H1 (cell line): ENCODE measurements around the gene CABP4. TPM values are rescaled to one million over a fixed set of nuclear protein-coding genes. Genes with fewer than 3 reads are reported as not detected.

Source experiments
- CTCF ChIA-PET: fragments of 300-600 bp; sonication (Branson Sonifier 250); formaldehyde crosslinking; loops from one replicate; lab custom pipeline; 2021; ENCODE audit not compliant: partially characterized antibody; lab: Charles Lee
- POLR2A ChIA-PET: fragments of 300-600 bp; sonication (Branson Sonifier 250); formaldehyde crosslinking; loops from one replicate; lab custom pipeline; 2021; ENCODE audit warnings: inconsistent platforms; ENCODE audit not compliant: partially characterized antibody; lab: Charles Lee
- DNase-seq, 2 experiments: peaks; one replicate each; pipeline versions ENCODE4 v3.0.0 to v3.0.0-alpha.2; 2010 to 2022; ENCODE audit warnings: low spot score in 2 of 2, low read depth in 1 of 2, mixed read lengths in 1 of 2
- FAIRE-seq: peaks from 2 replicates; lab custom pipeline; 2011; peaks lifted over from hg19 to GRCh38; lab: Jason Lieb, UNC
- H2AFZ ChIP-seq: 2 replicates; pipeline ENCODE4 v1.8.1; 2012; ENCODE audit warnings: low read length, inconsistent platforms
- H2AK5ac ChIP-seq: 2 replicates; pipeline ENCODE4 v1.6.1; 2013; ENCODE audit warnings: low read depth, low read length
- H2BK120ac ChIP-seq: replicated peaks from 2 replicates; pipeline ENCODE3; 2013; ENCODE audit warnings: low read depth, low read length, inconsistent platforms
- H2BK12ac ChIP-seq: 2 replicates; pipeline ENCODE4 v1.6.1; 2013; ENCODE audit warnings: low read depth, low read length
- H2BK15ac ChIP-seq: 2 replicates; pipeline ENCODE4 v1.6.1; 2013; ENCODE audit warnings: low read length
- H2BK20ac ChIP-seq: 2 replicates; pipeline ENCODE4 v1.6.1; 2013; ENCODE audit warnings: low read length
- H2BK5ac ChIP-seq: 2 replicates; pipeline ENCODE4 v1.6.1; 2013; ENCODE audit warnings: low read depth, low read length
- H3K14ac ChIP-seq: 2 replicates; pipeline ENCODE4 v1.6.1; 2013; ENCODE audit warnings: inconsistent platforms; ENCODE audit not compliant: insufficient read length
- H3K18ac ChIP-seq: 2 replicates; pipeline ENCODE4 v1.6.1; 2013; ENCODE audit warnings: low read length; ENCODE audit errors: extremely low read depth
- H3K23ac ChIP-seq: 2 replicates; pipeline ENCODE4 v1.6.1; 2013; ENCODE audit warnings: inconsistent platforms; ENCODE audit not compliant: insufficient read length
- H3K23me2 ChIP-seq: 2 replicates; pipeline ENCODE4 v1.6.1; 2013; ENCODE audit warnings: low read depth, low read length
- H3K27ac ChIP-seq: 2 replicates; pipeline ENCODE4 v1.6.1; 2011; ENCODE audit warnings: low read depth, low read length, inconsistent platforms
- H3K27me3 ChIP-seq, 4 experiments: replicated peaks in 1 of 4; 1 replicate in 1 of 4; 2 replicates in 3 of 4; pipeline versions ENCODE4 v1.6.1 to v1.8.1; 2011 to 2013; ENCODE audit warnings: low read length in 3 of 4, mild to moderate bottlenecking in 3 of 4, inconsistent platforms in 2 of 4, mixed read lengths in 2 of 4, moderate library complexity in 1 of 4; ENCODE audit not compliant: control insufficient read depth in 3 of 4, insufficient read depth in 3 of 4; ENCODE audit errors: extremely low read depth in 1 of 4
- H3K36me3 ChIP-seq, 4 experiments: 2 replicates each; pipeline versions ENCODE4 v1.6.1 to v1.8.1; 2011 to 2013; ENCODE audit warnings: mild to moderate bottlenecking in 4 of 4, low read length in 3 of 4, moderate library complexity in 2 of 4, control low read depth in 1 of 4, inconsistent platforms in 1 of 4; ENCODE audit not compliant: insufficient read depth in 4 of 4, control insufficient read depth in 2 of 4
- H3K4ac ChIP-seq: replicated peaks from 2 replicates; pipeline ENCODE3; 2013; ENCODE audit warnings: low read length, low read depth, mixed read lengths, inconsistent platforms; ENCODE audit not compliant: insufficient read length
- H3K4me1 ChIP-seq, 4 experiments: replicated peaks in 1 of 4; 1 replicate in 1 of 4; 2 replicates in 3 of 4; pipeline versions ENCODE4 v1.6.1 to v1.8.1; 2011 to 2013; ENCODE audit warnings: low read length in 3 of 4, inconsistent platforms in 2 of 4, mixed read lengths in 1 of 4; ENCODE audit not compliant: insufficient read depth in 4 of 4, control insufficient read depth in 3 of 4
- H3K4me2 ChIP-seq, 2 experiments: 2 replicates each; pipeline versions ENCODE4 v1.6.1 to v1.8.1; 2011 to 2013; ENCODE audit warnings: low read depth in 2 of 2, low read length in 2 of 2, control low read depth in 1 of 2, inconsistent platforms in 1 of 2, mild to moderate bottlenecking in 1 of 2; ENCODE audit not compliant: insufficient read depth in 1 of 2
- H3K4me3 ChIP-seq, 4 experiments: fragments of 200-600, 300-600 bp in 1 of 4; sonication (generic), shearing (Covaris generic), sonication (Bioruptor Twin) in 1 of 4; 2 replicates each; pipeline versions ENCODE4 v1.5.1 to v1.8.1; 2011 to 2016; ENCODE audit warnings: low read length in 4 of 4, low read depth in 3 of 4, control low read depth in 2 of 4, inconsistent platforms in 2 of 4, mild to moderate bottlenecking in 2 of 4, mixed read lengths in 1 of 4, moderate library complexity in 1 of 4; ENCODE audit not compliant: insufficient read depth in 2 of 4; ENCODE audit errors: extremely low read depth in 1 of 4
- H3K56ac ChIP-seq: replicated peaks from 2 replicates; pipeline ENCODE3; 2013; ENCODE audit warnings: low read depth, mild to moderate bottlenecking, mixed read lengths, low read length, inconsistent platforms; ENCODE audit not compliant: insufficient read length
- H3K79me1 ChIP-seq: 2 replicates; pipeline ENCODE4 v1.6.1; 2013; ENCODE audit warnings: low read depth, low read length, control low read depth
- H3K79me2 ChIP-seq, 2 experiments: 2 replicates each; pipeline versions ENCODE4 v1.6.1 to v1.8.1; 2012 to 2013; ENCODE audit warnings: low read length in 2 of 2, mild to moderate bottlenecking in 2 of 2, inconsistent platforms in 1 of 2; ENCODE audit not compliant: insufficient read depth in 2 of 2, control insufficient read depth in 1 of 2
- H3K9ac ChIP-seq, 4 experiments: replicated peaks in 1 of 4; 1 replicate in 1 of 4; 2 replicates in 3 of 4; pipeline versions ENCODE4 v1.6.1 to v1.8.1; 2011 to 2013; ENCODE audit warnings: low read depth in 3 of 4, low read length in 3 of 4, control low read depth in 2 of 4, mild to moderate bottlenecking in 2 of 4, moderate library complexity in 2 of 4, inconsistent platforms in 1 of 4; ENCODE audit errors: extremely low read depth in 1 of 4
- H3K9me3 ChIP-seq, 2 experiments: 2 replicates each; pipeline versions ENCODE4 v1.6.1 to v1.8.1; 2012 to 2013; ENCODE audit warnings: mild to moderate bottlenecking in 2 of 2, moderate library complexity in 2 of 2, control low read depth in 1 of 2, inconsistent platforms in 1 of 2, low read depth in 1 of 2, low read length in 1 of 2, mixed read lengths in 1 of 2; ENCODE audit not compliant: insufficient read depth in 2 of 2
- H4K20me1 ChIP-seq, 2 experiments: replicated peaks in 1 of 2; 2 replicates each; pipeline versions ENCODE3 to v1.8.1; 2011 to 2013; ENCODE audit warnings: inconsistent platforms in 2 of 2, low read length in 2 of 2, mild to moderate bottlenecking in 1 of 2; ENCODE audit not compliant: insufficient read depth in 2 of 2, control insufficient read depth in 1 of 2
- H4K5ac ChIP-seq: 2 replicates; pipeline ENCODE4 v1.6.1; 2013; ENCODE audit warnings: low read length, low read depth, mixed read lengths, inconsistent platforms; ENCODE audit not compliant: insufficient read length
- H4K8ac ChIP-seq: 2 replicates; pipeline ENCODE4 v1.8.0; 2013; ENCODE audit warnings: mild to moderate bottlenecking, moderate library complexity, low read length, inconsistent platforms; ENCODE audit not compliant: insufficient read depth; ENCODE audit errors: extremely low read depth
- H4K91ac ChIP-seq: replicated peaks from 2 replicates; pipeline ENCODE3; 2013; ENCODE audit warnings: low read length, mixed read lengths, inconsistent platforms; ENCODE audit not compliant: insufficient read length
- BACH1 ChIP-seq: IDR thresholded peaks from 2 replicates; pipeline ENCODE4 v1.6.1; 2012; ENCODE audit warnings: low read length, improper control_type of control experiment
- CHD1 ChIP-seq: IDR thresholded peaks from 2 replicates; pipeline ENCODE4 v1.6.1; 2012; ENCODE audit warnings: low read depth, low read length, improper control_type of control experiment
- CREB1 ChIP-seq: IDR thresholded peaks from 2 replicates; pipeline ENCODE4 v1.6.1; 2012; ENCODE audit warnings: inconsistent platforms
- CTBP2 ChIP-seq: IDR thresholded peaks from 2 replicates; pipeline ENCODE4 v1.7.0; 2011; ENCODE audit warnings: borderline replicate concordance, mild to moderate bottlenecking, moderate library complexity, mixed read lengths, low read length; ENCODE audit not compliant: insufficient read depth, insufficient read length
- GABPA ChIP-seq: IDR thresholded peaks from 2 replicates; pipeline ENCODE4 v1.6.1; 2011; ENCODE audit warnings: mild to moderate bottlenecking, low read length, moderate library complexity, borderline replicate concordance; ENCODE audit not compliant: insufficient read depth
- KDM1A ChIP-seq: fragments of 200-600, 300-600 bp; sonication (generic); IDR thresholded peaks from 2 replicates; pipeline ENCODE4 v1.7.1; 2016; ENCODE audit warnings: mild to moderate bottlenecking, low read length, borderline replicate concordance
- KDM4A ChIP-seq: IDR thresholded peaks from one replicate; pipeline ENCODE4 v1.7.1; 2012; ENCODE audit warnings: low read depth, mild to moderate bottlenecking, moderate library complexity, low read length, inconsistent platforms; ENCODE audit not compliant: severe bottlenecking
- NANOG ChIP-seq: IDR thresholded peaks from 2 replicates; pipeline ENCODE4 v1.6.1; 2011; ENCODE audit warnings: low read length, low read depth, mild to moderate bottlenecking, inconsistent platforms; ENCODE audit not compliant: insufficient read depth, poor library complexity, severe bottlenecking
- PHF8 ChIP-seq: fragments of 200-600 bp; sonication (generic); conservative IDR thresholded peaks from 2 replicates; pipeline ENCODE4 v1.7.1; 2012; ENCODE audit warnings: low read depth, mild to moderate bottlenecking, inconsistent platforms, low read length, moderate library complexity
- POU5F1 ChIP-seq: IDR thresholded peaks from 2 replicates; pipeline ENCODE4 v1.6.1; 2011; ENCODE audit warnings: low read depth, mild to moderate bottlenecking, low read length, moderate library complexity
- SAP30 ChIP-seq: fragments of 300-600 bp; sonication (generic); IDR thresholded peaks from 2 replicates; pipeline ENCODE4 v1.7.1; 2012; ENCODE audit warnings: low read length, moderate library complexity, mild to moderate bottlenecking, inconsistent platforms; ENCODE audit not compliant: insufficient read depth, insufficient replicate concordance
- SP4 ChIP-seq: IDR thresholded peaks from 2 replicates; pipeline ENCODE4 v1.6.1; 2012; ENCODE audit warnings: low read length, inconsistent platforms
- TAF1 ChIP-seq: IDR thresholded peaks from 2 replicates; pipeline ENCODE4 v1.6.1; 2011; ENCODE audit warnings: mild to moderate bottlenecking, low read depth, low read length
- WGBS, 2 experiments: shearing (Covaris generic) in 1 of 2; methylation state at CpG; one replicate each; pipeline versions ENCODE4 v1.1.6 to v1.1.7; 2013 to 2015; ENCODE audit warnings: low lambda C conversion rate in 2 of 2, mixed read lengths in 2 of 2, inconsistent platforms in 1 of 2, low coverage in 1 of 2, missing lambda C conversion rate in 1 of 2; ENCODE audit not compliant: insufficient replicate concordance in 2 of 2, insufficient coverage in 1 of 2, insufficient read length in 1 of 2; ENCODE audit errors: extremely low coverage in 1 of 2, missing lambda C conversion rate in 1 of 2; 5-methylcytosine and 5-hydroxymethylcytosine counted together
- polyA plus RNA-seq, 7 experiments: library from polyadenylated mRNA; depleted of rRNA in 3 of 7; stranded (reverse) in 5 of 7; unstranded in 2 of 7; fragments of >200 nt in 5 of 7; fragments of 200-250 nt in 2 of 7; gene quantifications; 1 replicate in 5 of 7; 2 replicates in 1 of 7; 4 replicates in 1 of 7; pipeline versions ENCODE4 v1.2.1 to v1.2.3, GENCODE V29; 2011 to 2013; ENCODE audit warnings: missing spikeins in 2 of 7, mixed read lengths in 2 of 7
- total RNA-seq: library from RNA; stranded (reverse); fragmentation: NEBNext Ultra II Directional; extraction: Animal tissue kit (Norgen Biotek cat#: 25700); gene quantifications from 2 replicates; pipeline ENCODE4 v1.2.1, GENCODE V29; 2021

Gene CABP4
- total and polyA plus RNA-seq, 2 of the 8 experiments (the other 6 are each of a cell fraction or from before 2014, with no cell fraction given), result not detected

DNA sequence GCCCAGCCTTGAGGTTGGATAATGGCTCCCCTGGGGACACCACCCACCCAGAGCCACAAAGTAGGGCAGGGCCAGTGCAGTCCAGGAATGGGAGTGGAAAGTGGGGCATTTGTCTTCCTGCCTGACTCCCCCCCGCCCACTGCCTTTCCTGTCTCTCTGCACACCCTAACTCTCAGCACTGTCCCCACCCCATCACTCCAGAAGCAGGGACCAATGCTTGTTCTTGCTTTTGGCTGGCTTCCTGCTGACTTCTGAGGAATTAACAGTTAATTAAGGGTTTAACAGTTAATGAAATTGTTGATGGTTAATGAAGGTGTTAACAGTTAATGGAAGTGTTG is 45.3 kb downstream of the CABP4 start:
- Histone ChIP-seq H3K4me1 (peaks cover 0 to 13% (median 2%) of the 10 kb centered on the region in 4 experiments; a peak in 5 of 7 replicates), H3K4me3 (no peak overlapping the region), H3K23me2 (peaks cover 14% of the 10 kb centered on the region; the same call in 1 of the 2 replicates), H4K20me1 (peaks cover 3 to 12% of the 10 kb centered on the region in 2 experiments), H3K4ac (no peak overlapping the region), H3K36me3 (peaks cover 0 to 8% (median 4%) of the 10 kb centered on the region in 4 experiments; a peak in 6 of 8 replicates), H3K18ac (no peak overlapping the region), H2BK12ac (no peak overlapping the region), H3K27me3 (peaks cover 0 to 8% (median 4%) of the 10 kb centered on the region in 4 experiments; a peak in 3 of 7 replicates), H4K91ac (no peak overlapping the region), H3K56ac (no peak overlapping the region), H4K8ac (no peak overlapping the region), H2BK20ac (no peak overlapping the region), H2AFZ (no peak overlapping the region), H3K14ac (no peak overlapping the region), H3K9me3 (no peaks in the 10 kb centered on the region), H3K9ac (no peak overlapping the region), H3K23ac (no peak overlapping the region), H2BK120ac (no peak overlapping the region), H4K5ac (no peak overlapping the region), H3K27ac (no peak overlapping the region), H3K4me2 (no peak overlapping the region), H2AK5ac (no peak overlapping the region), H3K79me1 (no peaks in the 10 kb centered on the region), H2BK15ac (no peak overlapping the region), H3K79me2 (no peaks in the 10 kb centered on the region), H2BK5ac (no peak overlapping the region)
- no peak for DNase-seq
- FAIRE-seq, result no peak
- TF ChIP-seq KDM4A (no peak), SAP30 (no peak), TAF1 (no peak), BACH1 (no peak), CREB1 (no peak), CTBP2 (no peak), NANOG (no peak), KDM1A (no peak), PHF8 (no peak), POU5F1 (no peak), CHD1 (no peak), SP4 (no peak), GABPA (no peak)
- ChIA-PET POLR2A (interaction anchor here (1.1 to 1.5 kb wide), 3 partner anchors 10 to 33 kb away, joined by 3 to 4 read pairs (median 3); no protein-coding TSS in a partner anchor), CTCF (no interaction called here)
- WGBS, 2 experiments, result 86% methylated on average over 1 of the region's 1 CpG; no CpG with 5 or more reads in 1 of the 2 experiments
